AG04449 (cell line): Measurements from ENCODE around the gene RNU6-7.

Experiments used
- CTCF ChIA-PET: fragments of 350-600 bp; formaldehyde crosslinking; extraction: SDS; loops from one replicate; lab custom pipeline; 2021; ENCODE audit warnings: antibody characterized with exemption; lab: Yijun Ruan, JAX
- POLR2A ChIA-PET: fragments of 400-600, 350-600 bp; formaldehyde crosslinking; extraction: SDS; loops from one replicate; lab custom pipeline; 2020; ENCODE audit warnings: antibody characterized with exemption, inconsistent platforms; lab: Yijun Ruan, JAX
- DNase-seq: peaks from one replicate; pipeline ENCODE4 v3.0.0-alpha.2; 2010; ENCODE audit warnings: low read depth, low spot score
- H3K4me3 ChIP-seq: 2 replicates; pipeline ENCODE4 v1.5.1; 2011; ENCODE audit warnings: low read depth, mild to moderate bottlenecking, control low read depth, low read length
- CTCF ChIP-seq: IDR thresholded peaks from one replicate; pipeline ENCODE4 v1.5.1; 2011; ENCODE audit warnings: mild to moderate bottlenecking, moderate library complexity, low read length, control low read depth, inconsistent platforms; ENCODE audit not compliant: insufficient read depth; ENCODE audit errors: missing control alignments

Gene RNU6-7

GRCh38 chr14:32183151-32184058, 18.4 kb upstream of the RNU6-7 start:
- no peak for TF ChIP-seq CTCF
- H3K4me3 ChIP-seq, result no peak overlapping the region
- ChIA-PET POLR2A (no interaction called here), CTCF (no interaction called here)
- DNase-seq, result no peak

GRCh38 chr14:32185097-32185496, 16.7 kb upstream of the RNU6-7 start:
- TF ChIP-seq CTCF, result no peak
- DNase-seq, result no peak
- H3K4me3 ChIP-seq, result no peak overlapping the region
- ChIA-PET POLR2A (no interaction called here), CTCF (no interaction called here)

- no peak overlapping the region for H3K4me3 ChIP-seq
- TF ChIP-seq CTCF, result no peak
- POLR2A ChIA-PET, result no interaction called here
- DNase-seq, result no peak
- CTCF ChIA-PET, result no interaction called here
Observed at GRCh38 chr14:32186248-32186647, 15.6 kb upstream of the RNU6-7 start.

- CTCF ChIA-PET, result no interaction called here
- no peak for DNase-seq
- TF ChIP-seq CTCF, result no peak
- H3K4me3 ChIP-seq, result no peak overlapping the region
- POLR2A ChIA-PET, result no interaction called here
Observed at GRCh38 chr14:32189811-32190210, 12.0 kb upstream of the RNU6-7 start.

- no peak overlapping the region for H3K4me3 ChIP-seq
- TF ChIP-seq CTCF, result no peak
- ChIA-PET CTCF (no interaction called here), POLR2A (no interaction called here)
- DNase-seq, result no peak
Observed at GRCh38 chr14:32190673-32191072, 11.2 kb upstream of the RNU6-7 start.

- H3K4me3 ChIP-seq, result no peak overlapping the region
- ChIA-PET POLR2A (no interaction called here), CTCF (interaction anchor here (0.9 kb wide), 1 partner anchor 119 kb away, joined by 3 read pairs; no protein-coding TSS in a partner anchor)
- TF ChIP-seq CTCF, result no peak
- DNase-seq, result no peak
Observed at GRCh38 chr14:32192712-32193373, 9.0 kb upstream of the RNU6-7 start.
